ENCODE data around the gene TLR8. TPM values are rescaled to one million over a fixed set of nuclear protein-coding genes. Genes with fewer than 3 reads are reported as not detected.
A peak's percentile ranks its signal among the peaks of the same experiment; 100 is the strongest.

The TLR8 gene
- total RNA-seq, 1 donor from 2014 or later = 0.25 TPM

DNA sequence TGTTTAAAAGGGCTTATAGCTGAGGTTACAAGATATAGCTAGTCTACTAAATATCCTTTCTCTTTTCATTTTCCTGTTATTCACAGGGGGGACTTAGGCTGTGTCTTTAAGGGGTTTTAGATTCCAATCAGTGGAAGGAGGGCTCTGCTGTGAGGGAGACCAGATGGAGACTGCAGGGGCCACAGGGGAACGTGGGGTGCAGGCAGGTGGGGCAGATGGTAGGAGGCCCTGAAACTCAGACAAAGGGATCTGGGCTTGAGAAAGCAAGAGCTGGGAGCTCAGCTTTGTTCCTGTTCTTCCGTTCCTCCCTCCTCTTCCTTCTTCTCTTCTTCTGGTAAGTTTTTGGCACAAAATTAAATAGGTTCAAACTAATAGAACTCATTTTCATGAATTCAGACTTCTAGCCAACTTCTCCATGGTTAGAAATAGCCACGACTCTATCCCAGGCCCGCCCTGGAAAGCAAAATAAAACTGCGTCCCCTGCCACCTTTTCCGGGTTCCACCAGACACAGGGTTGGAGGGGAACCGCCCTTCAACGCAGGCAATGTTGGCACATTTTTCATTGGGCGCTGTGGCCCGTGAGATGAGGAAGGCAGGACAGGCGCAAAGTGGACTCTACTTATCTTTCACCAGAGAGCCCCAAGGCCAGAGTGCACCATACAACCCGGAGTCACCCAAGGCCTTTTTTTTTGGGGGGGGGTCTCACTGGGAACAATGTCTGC is 65.0 kb downstream of the TLR8 start:
- Histone ChIP-seq H3K36me3 (no peaks in the 10 kb centered on the region), H3K27ac (peak overlapping the region; percentile 92), H3K9me3 (no peaks in the 10 kb centered on the region), H3K4me3 (peak overlapping the region in 1 of 2 donors; percentile 10), H3K27me3 (no peaks in the 10 kb centered on the region), H3K4me1 (no peaks in the 10 kb centered on the region)
- intact Hi-C loops (cut with DNase I) = loop anchor here (10.0 kb wide), 1 partner anchor 123 kb away; no protein-coding TSS in a partner anchor
- TF ChIP-seq, protein P1, sequence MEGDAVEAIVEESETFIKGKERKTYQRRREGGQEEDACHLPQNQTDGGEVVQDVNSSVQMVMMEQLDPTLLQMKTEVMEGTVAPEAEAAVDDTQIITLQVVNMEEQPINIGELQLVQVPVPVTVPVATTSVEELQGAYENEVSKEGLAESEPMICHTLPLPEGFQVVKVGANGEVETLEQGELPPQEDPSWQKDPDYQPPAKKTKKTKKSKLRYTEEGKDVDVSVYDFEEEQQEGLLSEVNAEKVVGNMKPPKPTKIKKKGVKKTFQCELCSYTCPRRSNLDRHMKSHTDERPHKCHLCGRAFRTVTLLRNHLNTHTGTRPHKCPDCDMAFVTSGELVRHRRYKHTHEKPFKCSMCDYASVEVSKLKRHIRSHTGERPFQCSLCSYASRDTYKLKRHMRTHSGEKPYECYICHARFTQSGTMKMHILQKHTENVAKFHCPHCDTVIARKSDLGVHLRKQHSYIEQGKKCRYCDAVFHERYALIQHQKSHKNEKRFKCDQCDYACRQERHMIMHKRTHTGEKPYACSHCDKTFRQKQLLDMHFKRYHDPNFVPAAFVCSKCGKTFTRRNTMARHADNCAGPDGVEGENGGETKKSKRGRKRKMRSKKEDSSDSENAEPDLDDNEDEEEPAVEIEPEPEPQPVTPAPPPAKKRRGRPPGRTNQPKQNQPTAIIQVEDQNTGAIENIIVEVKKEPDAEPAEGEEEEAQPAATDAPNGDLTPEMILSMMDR (IDR thresholded peaks at IDR 0.05) = no peak
- TF ChIP-seq POLR2A (IDR thresholded peaks at IDR 0.05) (no peak), POLR2AphosphoS5 (IDR thresholded peaks at IDR 0.05; ENCODE audit: insufficient read depth in 1 of 2, low read depth in 1 of 2) (no peak)
- DNase-seq (ENCODE audit: extremely low spot score in 2 of 2) = no peak

DNA sequence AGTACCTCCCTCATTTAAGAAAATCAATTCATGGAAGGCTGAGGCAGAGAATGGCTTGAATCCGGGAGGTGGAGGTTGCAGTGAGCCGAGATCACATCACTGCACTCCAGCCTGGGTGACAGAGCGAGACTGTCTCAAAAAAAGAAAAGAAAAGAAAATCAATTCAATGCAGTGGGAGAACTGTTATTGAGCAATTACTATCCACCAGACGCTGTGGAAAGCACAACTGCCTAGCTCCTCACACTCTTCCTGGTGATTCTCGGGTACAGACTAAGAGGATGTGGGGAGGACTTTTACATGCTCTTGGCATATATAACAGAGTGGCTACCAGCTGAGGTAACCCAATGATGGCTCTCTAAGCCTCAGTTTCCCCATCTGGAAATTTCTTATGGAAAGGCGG is 65.8 kb downstream of the TLR8 start:
- H3K36me3 ChIP-seq = peaks cover 0 to 2% of the 10 kb centered on the region in 2 donors
- no peaks in the 10 kb centered on the region for H3K27me3 ChIP-seq
- no peaks in the 10 kb centered on the region for H3K4me1 ChIP-seq
- no peak for DNase-seq (ENCODE audit: extremely low spot score in 2 of 2)
- peak overlapping the region; percentile 92 for H3K27ac ChIP-seq
- intact Hi-C loops (cut with DNase I) = loop anchor here (10.0 kb wide), 1 partner anchor 123 kb away; no protein-coding TSS in a partner anchor
- H3K4me3 ChIP-seq = peak overlapping the region in 1 of 2 donors; percentile 8
- no peaks in the 10 kb centered on the region for H3K9me3 ChIP-seq
- no peak for TF ChIP-seq POLR2A (IDR thresholded peaks at IDR 0.05)
- TF ChIP-seq, protein P1 (IDR thresholded peaks at IDR 0.05) = no peak
- no peak for TF ChIP-seq POLR2AphosphoS5 (IDR thresholded peaks at IDR 0.05; ENCODE audit: insufficient read depth in 1 of 2, low read depth in 1 of 2)

Other genes starting within 250 kb of the TLR8 start
- gene PRPS2, start 115.2 kb upstream of the TLR8 start, total RNA-seq = 45.2 TPM
- not detected for gene TLR7, start 39.5 kb upstream of the TLR8 start, total RNA-seq
- 3,119 TPM for gene TMSB4X, start 68.5 kb downstream of the TLR8 start, total RNA-seq
- not detected for gene FAM9C, start 138.0 kb downstream of the TLR8 start, total RNA-seq